ENCODE results near the gene IGFBPL1.

Gene IGFBPL1

GRCh38 chr9:38370176-38370575 is 54.1 kb downstream of the IGFBPL1 start:
- Mint-ChIP-seq H3K4me3 (no peak overlapping the region), H3K36me3 (ENCODE audit: low read depth) (no peaks in the 10 kb centered on the region), H3K27me3 (ENCODE audit: low read depth) (peaks cover 24% of the 10 kb centered on the region), H3K4me1 (peaks cover 17% of the 10 kb centered on the region), H3K9me3 (no peaks in the 10 kb centered on the region), H3K27ac (no peak overlapping the region)
- no peak for TF ChIP-seq CTCF (IDR thresholded peaks at IDR 0.05; ENCODE audit: unreplicated experiment in 3 of 3)

- Mint-ChIP-seq H3K4me3 (no peak overlapping the region), H3K9me3 (no peaks in the 10 kb centered on the region), H3K36me3 (ENCODE audit: low read depth) (no peaks in the 10 kb centered on the region), H3K27ac (no peak overlapping the region), H3K4me1 (peaks cover 12% of the 10 kb centered on the region), H3K27me3 (ENCODE audit: low read depth) (peaks cover 19% of the 10 kb centered on the region)
- no peak for TF ChIP-seq CTCF (IDR thresholded peaks at IDR 0.05; ENCODE audit: unreplicated experiment in 3 of 3)
Observed at GRCh38 chr9:38368731-38369130, 55.5 kb downstream of the IGFBPL1 start.

GRCh38 chr9:38367898-38368297 is 56.4 kb downstream of the IGFBPL1 start:
- peaks cover 23% of the 10 kb centered on the region for H3K27me3 Mint-ChIP-seq (ENCODE audit: low read depth)
- no peak overlapping the region for H3K4me3 Mint-ChIP-seq
- no peaks in the 10 kb centered on the region for H3K36me3 Mint-ChIP-seq (ENCODE audit: low read depth)
- H3K27ac Mint-ChIP-seq: no peak overlapping the region
- H3K4me1 Mint-ChIP-seq: peaks cover 14% of the 10 kb centered on the region
- no peak for TF ChIP-seq CTCF (IDR thresholded peaks at IDR 0.05; ENCODE audit: unreplicated experiment in 3 of 3)
- H3K9me3 Mint-ChIP-seq: no peaks in the 10 kb centered on the region

GRCh38 chr9:38363589-38363925 is 60.7 kb downstream of the IGFBPL1 start:
- no peak overlapping the region for H3K4me3 Mint-ChIP-seq
- peaks cover 45% of the 10 kb centered on the region for H3K4me1 Mint-ChIP-seq
- no peaks in the 10 kb centered on the region for H3K36me3 Mint-ChIP-seq (ENCODE audit: low read depth)
- no peak for TF ChIP-seq CTCF (IDR thresholded peaks at IDR 0.05; ENCODE audit: unreplicated experiment in 3 of 3)
- no peaks in the 10 kb centered on the region for H3K9me3 Mint-ChIP-seq
- peaks cover 10% of the 10 kb centered on the region for H3K27me3 Mint-ChIP-seq (ENCODE audit: low read depth)
- peak overlapping the region in 1 of 3 experiments; percentile 7 for H3K27ac Mint-ChIP-seq

GRCh38 chr9:38362852-38363588 is 61.2 kb downstream of the IGFBPL1 start:
- Mint-ChIP-seq H3K27me3 (ENCODE audit: low read depth) (peaks cover 10% of the 10 kb centered on the region), H3K4me1 (peaks cover 46% of the 10 kb centered on the region), H3K27ac (peak overlapping the region in 2 of 3 experiments; percentile 76 to 92), H3K4me3 (peak overlapping the region in 1 of 3 experiments; percentile 48), H3K36me3 (ENCODE audit: low read depth) (no peaks in the 10 kb centered on the region), H3K9me3 (no peaks in the 10 kb centered on the region)
- peak; percentile 76 to 81 (median 77) for TF ChIP-seq CTCF (IDR thresholded peaks at IDR 0.05; ENCODE audit: unreplicated experiment in 3 of 3)

- H3K9me3 Mint-ChIP-seq: no peaks in the 10 kb centered on the region
- H3K27me3 Mint-ChIP-seq (ENCODE audit: low read depth): peaks cover 9% of the 10 kb centered on the region
- H3K4me1 Mint-ChIP-seq: peaks cover 56% of the 10 kb centered on the region
- H3K4me3 Mint-ChIP-seq: no peak overlapping the region
- no peaks in the 10 kb centered on the region for H3K36me3 Mint-ChIP-seq (ENCODE audit: low read depth)
- TF ChIP-seq CTCF (IDR thresholded peaks at IDR 0.05; ENCODE audit: unreplicated experiment in 3 of 3): no peak
- H3K27ac Mint-ChIP-seq: peak overlapping the region; percentile 13 to 76 (median 76)
Observed at GRCh38 chr9:38361473-38361850, 62.8 kb downstream of the IGFBPL1 start.
